NT2/D1 (cell line): ENCODE data around the gene KMT5B.

Source experiments
- SUZ12 ChIP-seq: IDR thresholded peaks from 2 replicates; pipeline ENCODE4 v1.6.1; 2011; ENCODE audit not compliant: insufficient read length, insufficient read depth; ENCODE audit errors: extremely low read depth
- YY1 ChIP-seq: IDR thresholded peaks from 2 replicates; pipeline ENCODE4 v1.6.1; 2011; ENCODE audit not compliant: insufficient read length, insufficient read depth
- ZNF274 ChIP-seq: IDR thresholded peaks from 2 replicates; pipeline ENCODE4 v1.6.1; 2011; ENCODE audit warnings: mild to moderate bottlenecking, low read depth, low read length

DNA sequence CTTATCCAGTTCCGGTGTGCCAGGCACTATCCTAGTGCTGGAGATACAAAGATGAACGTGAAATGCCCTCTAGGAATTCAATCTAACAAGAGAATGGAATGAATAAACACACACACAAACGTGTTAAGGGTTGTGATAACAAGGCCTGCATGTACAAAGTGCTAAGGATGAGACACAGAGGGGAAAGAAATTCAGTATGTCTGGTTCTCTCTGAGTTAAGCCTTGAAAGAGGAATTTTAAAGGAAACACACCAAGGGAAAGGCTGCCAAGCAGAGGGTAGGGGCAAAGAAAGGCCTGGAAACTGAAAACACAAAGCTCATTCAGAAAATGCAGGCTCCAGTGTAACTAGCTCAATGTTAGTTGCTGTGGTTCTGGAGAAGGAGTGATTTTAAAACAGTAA, 96.1 kb downstream of the KMT5B start:
- TF ChIP-seq ZNF274 = no peak
- no peak for TF ChIP-seq YY1
- TF ChIP-seq SUZ12 = no peak
